Stimulated activated CD4-positive, alpha-beta T cell treated with anti-CD3 and anti-CD28 coated beads, Interleukin-2, amount 100 ng/mL, for 4 hours (primary cell): ENCODE data around the gene KRT76.
"Not testable (repeated sequence)": the region's sequence is repeated elsewhere in the genome, so short reads cannot be mapped to it uniquely, and the experiment has no call there.

Source experiments
- DNase-seq: peaks from one replicate; pipeline ENCODE4 v3.0.0-alpha.2; 2020; ENCODE audit warnings: low read depth

KRT76 gene

DNA sequence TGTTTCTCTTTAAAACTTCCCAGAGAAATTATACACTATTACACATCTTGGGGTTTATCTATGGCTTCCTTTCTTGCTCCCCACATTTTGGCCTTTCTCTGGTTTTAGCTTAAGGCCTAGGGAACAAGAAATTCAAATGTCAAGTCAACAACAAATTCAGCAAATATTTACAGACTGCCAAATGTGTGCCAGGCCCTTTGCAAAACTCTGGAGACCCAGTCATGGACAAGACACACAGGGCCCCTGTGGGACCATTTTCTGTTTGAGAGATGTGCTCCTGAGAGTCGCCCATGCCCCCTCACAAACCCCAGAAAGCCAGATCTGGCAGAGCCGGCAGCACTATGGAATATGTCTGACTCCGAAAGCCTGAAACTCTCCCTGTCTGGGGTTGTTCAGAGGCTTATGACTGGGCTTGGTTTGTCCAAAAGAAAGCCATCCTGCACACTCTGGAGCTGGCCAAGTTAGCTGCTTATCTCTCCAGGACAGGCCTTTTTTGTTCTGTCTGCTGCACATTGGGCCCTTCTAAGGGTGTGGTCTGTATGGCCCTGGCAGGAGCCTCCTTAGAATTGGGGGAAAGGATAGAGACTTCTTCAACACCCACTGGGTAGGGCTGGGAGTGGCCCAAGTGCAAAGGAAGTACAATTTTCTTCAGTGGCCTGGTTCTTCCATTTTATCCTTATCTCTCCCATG lies 19.8 kb upstream of the KRT76 start:
- no peak for DNase-seq

DNA sequence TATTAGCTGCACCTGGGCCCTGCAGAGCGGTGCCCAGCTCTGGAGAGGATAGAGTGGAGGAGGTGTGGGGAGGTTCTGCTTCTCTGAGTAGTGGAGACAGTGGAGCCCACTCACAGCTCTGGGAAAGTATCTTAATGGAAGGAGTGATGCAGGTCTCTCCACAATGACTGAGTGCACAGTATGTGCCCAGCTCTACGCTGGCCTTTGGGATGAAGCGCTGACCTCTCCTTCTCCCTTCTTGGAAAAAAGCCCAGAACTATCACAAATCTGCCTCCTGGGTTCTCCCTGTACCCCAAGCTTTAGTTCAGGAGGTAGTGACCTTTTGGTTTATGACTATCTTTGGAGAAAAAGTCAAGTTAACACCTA lies 19.3 kb upstream of the KRT76 start:
- no peak for DNase-seq

DNA sequence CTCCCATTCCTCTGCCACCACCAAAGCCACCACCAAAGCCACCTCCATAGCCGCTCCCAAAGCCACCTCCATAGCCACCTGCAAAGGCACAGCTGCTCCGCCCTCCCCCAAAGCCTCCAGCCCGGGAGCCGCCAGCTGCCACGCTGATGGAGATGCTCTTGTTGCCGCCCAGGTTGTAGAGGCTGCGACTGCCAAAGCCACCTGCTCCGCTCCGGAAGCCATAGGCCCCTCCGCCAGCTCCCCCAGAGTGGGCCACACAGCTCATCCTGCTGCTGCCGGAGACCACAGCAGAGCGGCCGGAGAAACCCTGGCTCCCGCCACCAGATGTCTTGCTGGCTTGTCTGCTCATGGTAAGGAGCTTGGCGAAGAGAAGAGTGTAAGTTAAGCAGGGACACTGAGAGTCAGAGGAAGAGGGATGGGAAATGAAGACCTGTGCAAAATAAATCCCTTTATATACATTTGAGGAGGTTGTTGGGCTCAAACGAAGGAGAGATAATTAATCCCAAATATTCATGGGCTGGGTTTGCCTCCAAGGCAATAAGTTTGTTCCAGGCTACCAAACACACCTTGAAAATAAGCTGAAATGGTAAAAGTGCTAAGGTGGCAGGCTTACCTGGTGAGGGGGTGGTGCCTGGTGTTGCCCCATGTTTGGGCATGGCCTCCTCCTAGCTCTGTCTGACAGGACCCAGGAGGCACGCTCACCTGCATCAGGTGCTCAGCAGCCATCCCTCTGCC lies 18.7 kb upstream of the KRT76 start, which contains the start of gene KRT3:
KRT3 (minus strand) TSS at position 424 of the 735 bp plus-strand sequence; CDS start at position 349, 75 bp downstream.
- no peak for DNase-seq

DNA sequence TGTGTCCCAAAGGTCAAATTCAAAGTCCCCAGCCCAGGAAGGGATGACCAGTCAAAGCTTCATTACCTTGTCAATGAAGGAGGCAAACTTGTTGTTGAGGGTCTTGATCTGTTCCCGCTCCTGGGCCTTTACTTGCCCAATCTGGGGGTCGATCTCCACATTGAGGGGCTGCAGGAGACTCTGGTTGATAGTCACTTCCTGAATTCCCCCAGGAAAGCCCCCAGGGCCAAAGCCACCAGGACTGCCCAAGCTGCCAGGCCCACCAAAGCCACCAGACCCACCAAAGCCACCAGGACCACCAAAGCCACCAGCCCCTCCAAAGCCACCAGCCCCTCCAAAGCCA lies 18.2 kb upstream of the KRT76 start:
- DNase-seq, result not testable (repeated sequence)

DNA sequence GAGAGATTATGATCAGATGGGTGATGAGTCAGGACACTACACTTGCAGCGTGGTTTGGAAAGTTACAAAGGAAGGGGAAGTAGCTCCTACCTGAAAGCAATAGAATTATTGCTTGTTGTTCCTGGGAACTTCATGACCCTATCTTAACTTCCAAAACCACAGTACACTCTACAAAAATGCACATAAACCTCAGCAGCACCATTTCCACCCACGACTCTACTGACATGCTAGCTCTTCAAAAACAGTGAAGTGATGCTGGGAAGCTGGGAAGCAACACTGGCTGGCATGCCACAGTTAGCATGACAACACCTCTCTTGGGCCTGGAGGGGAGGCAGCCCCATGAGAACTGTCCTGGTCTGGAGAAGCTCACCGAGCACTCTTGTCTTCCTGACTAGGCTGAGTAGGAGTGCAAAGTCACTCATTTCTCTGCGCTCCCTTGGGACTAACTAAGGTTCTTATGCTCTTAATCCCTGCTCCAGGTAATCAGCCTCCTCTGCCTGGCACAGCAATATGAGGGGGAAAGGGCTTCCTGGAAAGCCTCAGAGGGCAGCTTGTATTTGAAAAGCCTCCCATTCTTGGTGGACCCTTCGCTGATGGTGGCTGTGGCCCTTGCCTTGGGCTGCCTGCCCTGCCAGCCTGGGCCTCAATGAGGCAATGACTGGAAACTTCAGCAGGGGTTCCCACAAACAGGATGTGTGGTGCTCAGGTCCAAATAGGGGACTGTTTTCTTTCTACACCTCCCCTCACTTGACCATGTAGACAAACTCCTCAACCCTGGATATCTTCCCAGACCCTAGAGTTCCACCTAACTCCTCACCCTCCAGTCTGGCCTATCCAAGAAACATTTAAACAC lies 17.6 kb upstream of the KRT76 start:
- DNase-seq, result no peak

DNA sequence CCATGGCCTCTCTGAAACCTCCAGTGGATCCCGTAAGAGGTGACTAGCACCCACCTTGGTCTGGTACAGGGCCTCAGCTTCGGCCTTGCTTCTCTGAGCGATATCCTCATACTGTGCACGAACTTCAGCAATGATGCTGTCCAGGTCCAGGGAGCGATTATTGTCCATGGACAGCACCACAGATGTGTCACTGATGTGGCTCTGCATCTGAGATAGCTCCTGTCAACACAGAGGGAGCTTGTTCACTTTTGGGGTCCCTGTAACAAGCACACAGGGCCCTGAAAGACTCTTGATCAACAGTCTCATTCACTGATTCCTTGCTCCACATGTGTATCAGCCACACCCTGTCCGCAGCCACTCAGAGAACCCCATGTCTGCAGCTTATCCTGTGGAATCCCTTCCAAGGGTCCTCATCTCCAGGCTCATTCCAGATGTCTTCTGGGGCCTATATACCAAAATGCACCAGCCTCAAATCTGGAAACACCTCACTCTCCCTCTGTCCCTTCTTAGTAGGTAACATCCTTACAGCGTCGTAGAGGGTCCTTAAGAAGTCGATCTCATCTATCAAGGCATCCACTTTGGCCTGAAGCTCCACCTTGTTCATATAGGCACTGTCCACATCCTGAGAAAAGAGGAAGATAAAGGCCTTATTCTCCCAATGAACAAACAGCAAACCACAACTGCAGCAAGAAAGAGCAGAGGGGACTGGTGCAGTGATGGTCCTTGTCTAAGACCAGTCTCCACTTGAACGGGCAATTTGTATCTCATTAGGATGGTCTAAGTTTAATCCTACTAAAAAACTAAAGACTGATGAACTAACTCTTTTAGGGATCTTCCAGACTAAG lies 15.3 kb upstream of the KRT76 start:
- no peak for DNase-seq

DNA sequence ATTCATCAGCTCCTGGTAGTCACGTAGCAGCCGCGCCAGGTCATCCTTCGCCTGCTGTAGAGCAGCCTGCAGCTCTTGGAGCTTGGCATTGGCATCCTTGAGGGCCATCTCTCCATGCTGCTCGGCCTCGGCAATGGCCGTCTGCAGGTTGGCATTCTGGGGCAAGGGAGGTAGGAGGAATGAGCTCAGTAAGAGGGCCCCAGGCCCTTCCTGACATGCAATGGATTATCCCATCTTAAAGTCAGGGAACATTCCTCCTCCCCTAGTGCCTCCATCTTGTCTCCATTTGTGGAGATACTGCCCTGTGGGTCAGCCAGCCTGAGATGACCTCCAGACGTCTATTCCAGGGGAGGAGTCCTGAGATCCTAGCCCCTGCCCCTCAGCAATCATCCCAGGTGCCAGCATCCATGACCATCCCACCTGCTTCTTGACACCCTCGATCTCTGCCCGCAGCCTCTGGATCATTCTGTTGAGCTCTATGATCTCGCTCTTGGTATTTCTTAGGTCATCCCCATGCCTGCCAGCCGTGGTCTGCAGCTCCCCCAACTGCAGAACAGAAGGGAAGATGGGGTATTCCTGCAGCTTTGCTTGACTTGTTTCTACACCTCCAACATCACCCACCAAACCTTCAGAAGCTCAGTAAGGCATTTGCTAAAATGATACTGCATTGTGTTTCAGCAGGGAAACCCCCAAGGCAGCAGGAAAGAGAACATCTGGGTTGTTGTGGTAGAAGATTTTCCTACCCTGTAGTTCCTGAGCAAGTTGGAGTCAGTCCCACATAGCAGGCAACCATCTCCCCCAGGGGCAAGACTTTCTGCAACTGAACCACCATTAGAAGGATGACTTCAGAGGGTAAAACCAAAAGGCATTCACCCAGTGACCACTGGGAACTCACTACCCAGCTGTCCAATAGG lies 14.4 kb upstream of the KRT76 start:
- no peak for DNase-seq

DNA sequence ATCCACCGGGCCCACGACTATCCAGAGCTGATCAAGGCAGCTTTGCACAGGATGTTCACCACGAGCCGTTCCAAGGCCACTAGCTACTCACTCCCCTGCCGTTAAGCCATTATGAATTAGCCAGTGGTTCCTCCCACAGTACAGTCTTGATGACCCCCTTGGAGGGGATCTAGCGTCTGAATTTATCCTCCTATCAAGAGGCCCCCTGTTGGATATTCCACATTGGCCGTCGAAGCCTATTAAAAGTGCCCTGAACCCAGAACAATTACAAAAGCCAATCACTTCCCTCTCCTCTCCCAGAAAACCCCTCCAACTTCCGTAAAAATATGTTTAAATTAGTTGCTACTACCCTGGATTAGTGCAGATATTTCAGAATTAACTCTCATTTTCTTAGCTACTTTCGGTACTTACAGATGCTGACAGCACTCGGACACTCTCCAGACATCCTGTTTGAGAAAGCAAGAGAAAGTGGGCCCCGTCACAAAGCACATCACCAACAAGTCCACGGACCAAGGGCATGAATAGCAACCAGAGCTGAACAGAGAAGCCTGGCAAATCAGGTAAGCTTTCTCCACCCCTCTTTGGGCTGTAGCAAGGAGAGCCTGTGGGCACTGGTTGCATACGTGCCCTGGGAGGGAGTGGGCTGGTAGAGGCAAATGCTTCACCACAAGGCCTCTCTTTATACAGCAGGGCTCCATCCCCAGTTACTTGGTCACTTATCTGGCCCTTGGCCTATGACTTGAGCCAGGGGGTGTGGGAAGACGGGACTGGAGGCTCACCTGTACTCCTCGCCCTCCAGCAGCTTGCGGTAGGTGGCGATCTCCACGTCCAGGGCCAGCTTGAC lies 13.5 kb upstream of the KRT76 start:
- no peak for DNase-seq

DNA sequence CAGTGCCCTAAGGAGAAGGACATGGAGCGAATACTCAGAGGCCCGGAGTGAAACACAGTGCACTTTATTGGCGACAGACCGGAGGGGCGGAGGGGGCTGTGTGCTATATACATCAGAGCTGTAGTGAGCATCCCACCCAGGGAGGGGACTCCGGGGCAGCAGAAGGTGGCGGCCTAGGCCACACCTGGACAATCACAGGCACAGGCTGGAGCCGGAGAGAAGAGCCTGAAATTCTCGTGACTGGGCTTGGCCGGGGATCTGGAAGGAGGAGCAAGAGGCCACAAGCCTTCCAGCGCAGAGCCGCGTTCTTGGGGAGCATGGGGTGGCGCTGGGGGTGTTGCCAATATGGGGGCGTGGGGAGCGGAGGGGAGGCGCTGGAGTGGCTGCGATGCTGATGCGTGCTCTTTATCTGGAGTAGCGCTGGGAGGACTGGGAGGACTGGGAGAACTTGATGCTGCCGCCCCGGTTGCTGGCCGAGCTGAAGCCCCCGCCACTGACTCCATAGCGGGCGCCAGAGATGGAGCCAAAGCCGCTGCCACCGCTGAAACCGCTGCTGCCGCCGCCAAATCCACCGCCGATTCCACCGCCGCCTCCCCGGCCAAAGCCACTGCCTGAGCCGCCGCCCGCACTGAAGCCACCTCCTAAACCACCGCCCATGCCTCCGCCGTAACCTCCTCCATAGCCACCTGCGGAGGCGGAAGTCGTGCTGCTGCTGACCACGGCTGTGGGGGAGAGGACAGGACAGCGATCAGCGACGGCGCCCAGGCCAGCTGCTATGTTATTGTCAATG lies 12.7 kb upstream of the KRT76 start:
- no peak for DNase-seq

DNA sequence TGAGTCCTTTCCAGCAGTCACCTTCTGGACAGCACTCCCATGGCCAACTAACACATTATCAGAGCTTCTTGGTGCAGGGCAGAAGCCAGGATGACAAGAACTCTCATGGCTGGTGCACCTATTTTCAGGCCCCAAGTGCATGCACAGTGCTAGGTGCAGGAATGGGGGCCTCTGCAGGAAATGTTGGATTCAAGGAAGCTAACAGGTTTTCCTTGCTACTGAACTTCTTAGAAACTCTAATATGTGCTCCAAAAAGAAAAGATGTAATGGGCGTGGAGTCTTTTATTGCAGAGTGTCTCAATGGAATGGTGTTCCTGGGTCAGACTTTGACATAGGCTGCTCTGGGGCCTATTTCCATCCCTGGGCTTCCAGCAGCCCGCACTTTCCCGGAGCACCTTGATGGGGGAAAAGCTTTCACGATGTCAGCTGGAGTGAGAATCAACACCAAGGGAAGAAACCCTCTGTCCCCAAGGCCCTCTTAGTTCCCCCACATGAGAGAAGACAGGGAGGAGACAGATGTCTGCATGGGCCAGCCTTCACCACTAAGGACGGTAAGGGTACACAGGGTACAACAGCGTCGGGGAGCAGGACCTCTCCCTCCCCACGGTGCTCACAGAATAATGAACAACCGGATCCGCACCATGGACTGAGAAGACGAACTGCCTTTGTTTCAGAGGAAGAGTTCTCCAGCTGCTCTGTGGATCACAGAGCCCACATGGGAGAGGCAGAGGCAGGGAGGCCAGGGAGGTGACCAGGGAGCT lies 11.9 kb upstream of the KRT76 start:
- no peak for DNase-seq

DNA sequence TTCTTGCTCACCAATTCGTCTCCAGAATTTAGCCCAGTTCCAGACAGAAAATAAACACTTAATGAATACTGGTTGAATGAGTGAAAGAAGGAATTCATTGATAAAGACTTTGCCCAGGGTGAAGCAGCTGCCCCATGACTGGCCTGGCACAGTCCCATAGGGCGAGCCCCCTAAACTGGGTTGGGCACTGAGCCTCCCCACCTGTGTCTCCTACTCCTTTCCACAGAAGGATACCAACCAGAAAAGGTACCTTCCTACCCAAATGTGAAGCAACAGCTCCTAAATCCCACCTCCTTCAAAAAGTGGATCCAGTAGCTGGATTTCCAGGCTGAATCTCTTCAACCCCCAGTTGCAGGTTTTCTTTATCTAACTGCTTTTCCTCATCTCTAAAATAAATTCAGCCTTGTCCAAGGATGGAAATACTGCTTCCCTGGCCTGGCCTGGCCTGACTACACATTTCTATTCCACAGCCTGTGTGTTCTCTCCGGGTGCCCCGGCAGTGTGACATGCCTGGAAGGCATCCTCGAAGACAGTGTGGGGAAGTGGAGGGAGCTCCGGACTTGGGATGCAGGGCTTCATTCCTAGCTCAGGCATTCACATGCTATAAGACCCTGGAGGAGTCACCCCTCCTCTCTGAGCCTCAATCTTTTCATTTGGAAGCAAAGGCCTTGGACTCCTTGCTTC lies 11.2 kb upstream of the KRT76 start:
- no peak for DNase-seq

DNA sequence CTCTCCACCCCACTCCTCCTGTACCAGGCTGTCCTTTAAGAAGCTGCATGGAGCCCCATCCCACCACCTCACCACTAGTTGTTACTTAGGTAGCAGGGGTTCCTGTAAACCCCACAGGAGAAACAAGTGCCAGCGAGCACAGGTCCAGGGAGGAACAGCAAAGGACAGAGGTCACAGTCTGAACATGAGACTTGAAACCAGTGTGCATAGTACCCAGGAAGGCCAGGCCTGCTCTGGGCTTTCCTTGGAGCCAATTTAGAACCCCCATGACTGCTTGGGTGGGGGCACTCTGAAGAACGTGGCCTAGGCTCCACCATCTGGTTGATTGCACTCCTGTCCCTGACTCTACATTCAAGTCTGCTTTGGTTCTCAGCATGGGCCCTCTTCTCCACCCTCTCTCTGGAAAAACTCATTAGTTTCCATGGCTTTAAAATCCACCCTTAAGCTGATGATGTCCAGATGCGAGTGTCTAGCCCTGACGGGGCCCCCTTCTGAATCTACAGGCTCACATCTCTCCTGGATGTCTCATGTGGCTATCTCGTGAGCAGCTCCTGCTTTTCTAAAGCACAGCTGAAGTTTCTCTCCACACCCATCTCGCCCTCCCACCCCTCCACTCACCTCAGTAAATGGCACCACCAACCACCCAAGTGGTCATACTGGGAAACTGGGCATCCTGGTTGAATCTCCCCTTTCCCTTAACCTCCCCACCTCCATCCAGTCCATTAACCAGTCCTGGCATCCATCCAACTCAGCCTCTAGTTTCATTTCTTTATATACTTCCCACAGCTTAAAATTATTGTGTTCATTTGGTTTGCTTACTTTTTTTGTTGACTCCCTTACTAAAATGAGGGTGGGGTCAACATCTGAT lies 10.4 kb upstream of the KRT76 start:
- DNase-seq, result no peak

DNA sequence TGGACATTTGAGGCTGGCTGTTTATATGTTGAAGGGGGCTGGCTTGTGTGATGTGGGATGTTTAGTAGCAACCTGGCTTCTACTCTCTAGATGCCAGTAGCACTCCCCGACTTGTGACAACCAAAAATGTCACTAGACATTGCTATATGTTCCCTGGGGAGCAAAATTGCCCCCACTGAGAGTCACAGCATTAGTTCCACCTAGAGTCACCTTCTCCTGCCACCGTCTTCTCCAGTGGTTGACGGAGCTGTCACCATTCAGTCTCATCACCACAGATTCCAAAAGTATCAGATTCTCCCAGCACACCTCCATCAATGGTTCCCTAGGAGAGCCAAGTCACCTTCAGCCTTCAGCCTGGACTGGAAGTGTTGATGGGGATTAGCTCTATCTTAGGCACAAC lies 7.8 kb upstream of the KRT76 start:
- no peak for DNase-seq

DNA sequence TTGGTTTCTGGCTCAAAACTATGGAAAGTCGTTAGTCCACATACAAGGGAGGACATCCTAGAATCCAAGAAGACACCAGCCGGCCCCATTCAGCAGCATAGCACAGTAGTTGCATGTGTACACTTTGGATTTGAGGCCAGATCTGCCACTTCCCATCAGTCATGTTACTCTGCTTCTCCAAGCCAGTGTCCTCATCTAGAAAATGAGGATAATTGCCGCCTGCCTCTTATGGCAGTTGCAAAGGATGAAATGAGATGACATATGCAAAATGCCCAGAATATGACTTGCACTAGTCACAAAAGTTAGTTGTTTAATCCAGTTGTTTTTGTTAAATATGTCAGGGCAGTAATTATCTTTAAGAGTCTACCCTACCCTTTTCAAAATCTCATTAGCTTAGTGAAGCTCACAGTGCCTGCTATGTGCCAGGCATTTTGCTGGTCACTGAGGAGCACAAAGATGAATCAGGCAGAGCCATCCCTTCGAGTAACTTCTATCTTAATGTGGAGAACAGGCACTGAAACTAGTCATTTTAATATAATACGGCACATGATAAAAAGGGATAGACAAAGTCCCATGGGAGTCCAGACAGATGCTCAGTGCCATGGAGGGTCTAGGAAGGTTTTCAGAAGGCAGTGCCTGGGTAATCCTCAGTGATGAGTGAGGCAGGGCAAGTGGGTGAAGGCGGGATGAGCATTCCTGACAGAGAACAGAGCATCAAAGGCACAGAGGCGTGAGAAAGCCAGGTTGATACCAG lies 6.6 kb upstream of the KRT76 start:
- DNase-seq, result no peak

DNA sequence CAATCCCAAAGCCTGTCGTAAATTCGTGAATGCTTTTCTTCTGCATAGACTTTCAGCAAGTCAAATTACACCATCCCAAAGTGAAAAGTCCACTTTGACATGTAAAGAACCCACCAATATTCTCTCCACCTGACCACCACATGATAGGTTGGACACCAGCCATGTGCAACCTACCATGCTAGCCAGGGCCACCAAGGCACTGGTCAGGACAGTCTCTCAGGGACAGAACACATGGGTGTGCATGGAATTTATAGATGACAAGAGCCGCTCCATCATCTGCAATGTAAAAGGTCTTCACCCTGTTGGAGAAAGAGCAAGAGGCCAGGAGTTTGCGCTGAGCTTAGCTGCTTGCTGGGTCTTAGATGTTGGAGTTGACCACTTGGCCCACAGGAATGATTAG lies 5.4 kb upstream of the KRT76 start:
- DNase-seq, result no peak
